PFSK-1 (cell line): ENCODE data around the gene PLXND1.

Source experiments
- FOXP2 ChIP-seq: optimal IDR thresholded peaks from 2 replicates; pipeline ENCODE3; 2011; ENCODE audit warnings: borderline replicate concordance, control low read depth, inconsistent platforms; ENCODE audit not compliant: insufficient read depth; ENCODE audit errors: extremely low read length, extremely low read depth
- POLR2AphosphoS5 ChIP-seq: IDR thresholded peaks from 2 replicates; pipeline ENCODE4 v1.6.1; 2012; ENCODE audit warnings: low read depth, mild to moderate bottlenecking, control low read depth, low read length, moderate library complexity
- REST ChIP-seq, 2 experiments: IDR thresholded peaks; 2 replicates each; pipeline versions ENCODE4 v1.6.1 to v1.8.0; 2011 to 2012; ENCODE audit warnings: low read depth in 2 of 2, low read length in 2 of 2, control low read depth in 1 of 2, inconsistent platforms in 1 of 2, mild to moderate bottlenecking in 1 of 2, moderate library complexity in 1 of 2; ENCODE audit not compliant: insufficient read depth in 1 of 2
- SIN3A ChIP-seq: IDR thresholded peaks from 2 replicates; pipeline ENCODE4 v1.6.1; 2012; ENCODE audit warnings: mild to moderate bottlenecking, low read length, moderate library complexity, borderline replicate concordance; ENCODE audit not compliant: insufficient read depth
- TAF1 ChIP-seq: IDR thresholded peaks from 2 replicates; pipeline ENCODE4 v1.6.1; 2012; ENCODE audit warnings: low read length, control low read depth, borderline replicate concordance; ENCODE audit not compliant: insufficient read depth

PLXND1 gene

GRCh38 chr3:129594409-129594808, 12.1 kb downstream of the PLXND1 start:
- TF ChIP-seq FOXP2: no peak
- TF ChIP-seq TAF1: no peak
- no peak for TF ChIP-seq POLR2AphosphoS5
- TF ChIP-seq REST (IDR thresholded peaks at IDR 0.05; ENCODE audit: insufficient read depth in 1 of 2, low read depth in 2 of 2, low read length in 2 of 2): no peak
- TF ChIP-seq SIN3A: no peak

GRCh38 chr3:129593595-129594339, 12.7 kb downstream of the PLXND1 start:
- TF ChIP-seq SIN3A: no peak
- no peak for TF ChIP-seq REST (IDR thresholded peaks at IDR 0.05; ENCODE audit: insufficient read depth in 1 of 2, low read depth in 2 of 2, low read length in 2 of 2)
- TF ChIP-seq TAF1: no peak
- TF ChIP-seq FOXP2: no peak
- TF ChIP-seq POLR2AphosphoS5: no peak

GRCh38 chr3:129593230-129593594, 13.3 kb downstream of the PLXND1 start:
- no peak for TF ChIP-seq TAF1
- no peak for TF ChIP-seq POLR2AphosphoS5
- TF ChIP-seq FOXP2: no peak
- TF ChIP-seq REST (IDR thresholded peaks at IDR 0.05; ENCODE audit: insufficient read depth in 1 of 2, low read depth in 2 of 2, low read length in 2 of 2): no peak
- TF ChIP-seq SIN3A: no peak

- TF ChIP-seq TAF1 (no peak), POLR2AphosphoS5 (no peak), REST (IDR thresholded peaks at IDR 0.05; ENCODE audit: insufficient read depth in 1 of 2, low read depth in 2 of 2, low read length in 2 of 2) (no peak), FOXP2 (no peak), SIN3A (no peak)
Observed at GRCh38 chr3:129592381-129593131, 13.9 kb downstream of the PLXND1 start.
